GM12878 (cell line): ENCODE measurements around the gene RAPGEF1.

Experiments used
- CBX5 ChIP-seq: sonication (generic); IDR thresholded peaks from 2 replicates; pipeline ENCODE4 v1.6.1; 2016; ENCODE audit warnings: low read depth, moderate library complexity, mild to moderate bottlenecking, inconsistent platforms
- CTCF ChIP-seq, 3 experiments: IDR thresholded peaks in 2 of 3; conservative IDR thresholded peaks in 1 of 3; 2 replicates each; pipeline ENCODE4 v1.5.1; 2011; ENCODE audit warnings: low read depth in 3 of 3, low read length in 3 of 3, mild to moderate bottlenecking in 3 of 3, control low read depth in 2 of 3, moderate library complexity in 2 of 3, inconsistent platforms in 1 of 3, mixed read lengths in 1 of 3; ENCODE audit not compliant: control insufficient read depth in 2 of 3, insufficient read depth in 1 of 3; ENCODE audit errors: extremely low read depth in 1 of 3
- EZH2 ChIP-seq: IDR thresholded peaks from 2 replicates; pipeline ENCODE4 v1.6.1; 2012; ENCODE audit warnings: low read depth, mild to moderate bottlenecking, control low read depth, inconsistent platforms, low read length, borderline replicate concordance; ENCODE audit not compliant: control insufficient read depth
- STAT1 ChIP-seq: fragments of 450-650 bp; conservative IDR thresholded peaks from 2 replicates; pipeline ENCODE4 v1.6.1; 2014; ENCODE audit warnings: antibody characterized with exemption, mild to moderate bottlenecking
- TAF1 ChIP-seq: IDR thresholded peaks from 2 replicates; pipeline ENCODE4 v1.6.1; 2011; ENCODE audit warnings: mild to moderate bottlenecking, low read depth, low read length, borderline replicate concordance

- TF ChIP-seq CTCF (IDR thresholded peaks at IDR 0.05 in 2 of 3, conservative IDR thresholded peaks at IDR 0.05 in 1 of 3; ENCODE audit: control insufficient read depth in 2 of 3, extremely low read depth in 1 of 3, insufficient read depth in 1 of 3, low read depth in 3 of 3, low read length in 3 of 3) (no peak), STAT1 (no peak), TAF1 (no peak), EZH2 (no peak), CBX5 (no peak)
These were observed 38.0 kb downstream of the RAPGEF1 start for GRCh38 chr9:131701789-131702337.
